Keratinocyte (primary cell): ENCODE measurements around the gene ZNF765.

Source experiments
- CTCF ChIP-seq, 3 experiments: IDR thresholded peaks in 1 of 3; conservative IDR thresholded peaks in 1 of 3; optimal IDR thresholded peaks in 1 of 3; 2 replicates in 2 of 3; 3 replicates in 1 of 3; pipeline versions ENCODE3 to v1.5.1; 2011; ENCODE audit warnings: low read length in 3 of 3, mild to moderate bottlenecking in 3 of 3, moderate library complexity in 2 of 3, control low read depth in 1 of 3, inconsistent platforms in 1 of 3; ENCODE audit not compliant: insufficient read depth in 2 of 3; ENCODE audit errors: extremely low read depth in 1 of 3
- EZH2 ChIP-seq: IDR thresholded peaks from one replicate; pipeline ENCODE4 v1.6.1; 2012; ENCODE audit warnings: inconsistent platforms, mild to moderate bottlenecking, low read length, moderate library complexity

- TF ChIP-seq CTCF (optimal IDR thresholded peaks at IDR 0.05 in 1 of 3, IDR thresholded peaks at IDR 0.05 in 1 of 3, conservative IDR thresholded peaks at IDR 0.05 in 1 of 3; ENCODE audit: extremely low read depth in 1 of 3, insufficient read depth in 2 of 3, low read length in 3 of 3) (no peak), EZH2 (no peak)
Measured at GRCh38 chr19:53357821-53358581, 36.9 kb upstream of the ZNF765 start.
